Duodenal mucosa (tissue), 2 donors: Measurements from ENCODE around the gene FOXM1.
"Not testable (repeated sequence)": the region's sequence is repeated elsewhere in the genome, so short reads cannot be mapped to it uniquely, and the experiment has no call there.

ENCODE experiments used
- H3K27ac ChIP-seq: one replicate; pipeline ENCODE4 v1.7.0; 2013; ENCODE audit warnings: low read depth, low read length
- H3K27me3 ChIP-seq, 2 donors: one replicate each; pipeline ENCODE4 v1.7.0; 2013; ENCODE audit warnings: low read length in 2 of 2, control low read depth in 1 of 2; ENCODE audit not compliant: insufficient read depth in 2 of 2, control insufficient read depth in 1 of 2
- H3K36me3 ChIP-seq, 2 donors: one replicate each; pipeline ENCODE4 v1.7.0; 2013; ENCODE audit warnings: low read length in 2 of 2, control low read depth in 1 of 2; ENCODE audit not compliant: insufficient read depth in 2 of 2, control insufficient read depth in 1 of 2
- H3K4me1 ChIP-seq, 2 donors: one replicate each; pipeline ENCODE4 v1.7.0; 2013; ENCODE audit warnings: low read length in 2 of 2, control low read depth in 1 of 2; ENCODE audit not compliant: insufficient read depth in 2 of 2, control insufficient read depth in 1 of 2
- H3K4me3 ChIP-seq, 2 donors: one replicate each; pipeline ENCODE4 v1.7.0; 2013; ENCODE audit warnings: low read length in 2 of 2, low read depth in 1 of 2
- H3K9ac ChIP-seq, 2 donors: one replicate each; pipeline ENCODE4 v1.7.0; 2013; ENCODE audit warnings: low read length in 2 of 2, low read depth in 1 of 2
- H3K9me3 ChIP-seq, 2 donors: one replicate each; pipeline ENCODE4 v1.7.0; 2013; ENCODE audit warnings: low read length in 2 of 2, control low read depth in 1 of 2; ENCODE audit not compliant: control insufficient read depth in 1 of 2

The FOXM1 gene

GRCh38 chr12:2886768-2887450, 9.9 kb upstream of the FOXM1 start:
- Histone ChIP-seq H3K27ac (no peak overlapping the region), H3K4me3 (no peak overlapping the region)

GRCh38 chr12:2884810-2885209, 7.8 kb upstream of the FOXM1 start:
- Histone ChIP-seq H3K9ac (no peak overlapping the region), H3K4me1 (peaks cover 3 to 11% of the 10 kb centered on the region in 2 donors), H3K27ac (no peak overlapping the region), H3K9me3 (no peaks in the 10 kb centered on the region), H3K36me3 (no peaks in the 10 kb centered on the region), H3K27me3 (no peaks in the 10 kb centered on the region), H3K4me3 (no peak overlapping the region)

More at GRCh38 chr12:2886768-2887450, 9.9 kb upstream of the FOXM1 start:
- Histone ChIP-seq H3K36me3 (no peaks in the 10 kb centered on the region), H3K27me3 (no peaks in the 10 kb centered on the region), H3K9ac (no peak overlapping the region), H3K9me3 (no peaks in the 10 kb centered on the region), H3K4me1 (peaks cover 3 to 17% of the 10 kb centered on the region in 2 donors)

GRCh38 chr12:2879853-2880252, 2.9 kb upstream of the FOXM1 start:
- Histone ChIP-seq H3K36me3 (no peaks in the 10 kb centered on the region), H3K9me3 (no peaks in the 10 kb centered on the region), H3K4me1 (peaks cover 15 to 26% of the 10 kb centered on the region in 2 donors), H3K27me3 (no peaks in the 10 kb centered on the region), H3K27ac (no peak overlapping the region), H3K4me3 (no peak overlapping the region), H3K9ac (no peak overlapping the region)

- H3K27ac ChIP-seq: no peak overlapping the region
- peak overlapping the region; percentile 87 to 99 for H3K4me3 ChIP-seq
- H3K9me3 ChIP-seq: no peaks in the 10 kb centered on the region
- no peaks in the 10 kb centered on the region for H3K36me3 ChIP-seq
- peak overlapping the region; percentile 92 to 96 for H3K9ac ChIP-seq
- H3K27me3 ChIP-seq: no peaks in the 10 kb centered on the region
- peaks cover 13 to 22% of the 10 kb centered on the region in 2 donors for H3K4me1 ChIP-seq
Measured at GRCh38 chr12:2877953-2878732, 1.2 kb upstream of the FOXM1 start.

- H3K27me3 ChIP-seq: no peaks in the 10 kb centered on the region
- peaks cover 0 to 3% of the 10 kb centered on the region in 2 donors for H3K36me3 ChIP-seq
- H3K9me3 ChIP-seq: no peaks in the 10 kb centered on the region
- H3K9ac ChIP-seq: peak overlapping the region; percentile 66 to 75
- H3K4me3 ChIP-seq: peak overlapping the region; percentile 87 to 99
- no peak overlapping the region for H3K27ac ChIP-seq
- peaks cover 13 to 22% of the 10 kb centered on the region in 2 donors for H3K4me1 ChIP-seq
Measured at GRCh38 chr12:2876431-2877046, 435 bp downstream of the FOXM1 start.

- H3K4me3 ChIP-seq, H3K27me3 ChIP-seq, H3K9me3 ChIP-seq, H3K27ac ChIP-seq, H3K9ac ChIP-seq, H3K4me1 ChIP-seq: not testable (repeated sequence)
- H3K36me3 ChIP-seq: peaks cover 0 to 28% of the 10 kb centered on the region in 2 donors
Measured at GRCh38 chr12:2868986-2869632, 7.9 kb downstream of the FOXM1 start.

- Histone ChIP-seq H3K9ac (no peak overlapping the region), H3K27ac (no peak overlapping the region), H3K27me3 (no peaks in the 10 kb centered on the region), H3K4me3 (no peak overlapping the region), H3K9me3 (no peaks in the 10 kb centered on the region), H3K4me1 (no peaks in the 10 kb centered on the region), H3K36me3 (peaks cover 3 to 37% of the 10 kb centered on the region in 2 donors)
Measured at GRCh38 chr12:2864198-2864597, 12.8 kb downstream of the FOXM1 start.

GRCh38 chr12:2863402-2863801, 13.6 kb downstream of the FOXM1 start:
- H3K9me3 ChIP-seq, H3K27me3 ChIP-seq, H3K4me3 ChIP-seq, H3K9ac ChIP-seq, H3K27ac ChIP-seq, H3K4me1 ChIP-seq: not testable (repeated sequence)
- peaks cover 8 to 35% of the 10 kb centered on the region in 2 donors for H3K36me3 ChIP-seq

GRCh38 chr12:2862876-2863275, 14.1 kb downstream of the FOXM1 start:
- H3K4me1 ChIP-seq: peaks cover 0 to under 1% of the 10 kb centered on the region in 2 donors
- no peak overlapping the region for H3K27ac ChIP-seq
- H3K9me3 ChIP-seq: no peaks in the 10 kb centered on the region
- no peak overlapping the region for H3K4me3 ChIP-seq
- no peak overlapping the region for H3K9ac ChIP-seq
- peaks cover 11 to 37% of the 10 kb centered on the region in 2 donors for H3K36me3 ChIP-seq
- H3K27me3 ChIP-seq: no peaks in the 10 kb centered on the region

GRCh38 chr12:2860170-2860569, 16.8 kb downstream of the FOXM1 start:
- no peaks in the 10 kb centered on the region for H3K27me3 ChIP-seq
- no peak overlapping the region for H3K4me3 ChIP-seq
- no peak overlapping the region for H3K9ac ChIP-seq
- no peaks in the 10 kb centered on the region for H3K9me3 ChIP-seq
- peaks cover 11 to 33% of the 10 kb centered on the region in 2 donors for H3K36me3 ChIP-seq
- H3K4me1 ChIP-seq: peaks cover 20% of the 10 kb centered on the region in 2 donors
- no peak overlapping the region for H3K27ac ChIP-seq
